ACC112 (cell line): ENCODE data around the gene PRELP.

Source experiments
- H2AFZ ChIP-seq: fragments of 200-600 bp; sonication (generic); one replicate; pipeline ENCODE4 v1.6.0; 2017; ENCODE audit warnings: antibody characterized with exemption, low read length; ENCODE audit not compliant: unreplicated experiment
- H3K27ac ChIP-seq: fragments of 200-600 bp; sonication (generic); 2 replicates; pipeline ENCODE4 v1.5.1; 2014; ENCODE audit warnings: low read depth, mild to moderate bottlenecking, antibody characterized with exemption, low read length, moderate library complexity
- H3K27me3 ChIP-seq: fragments of 200-600 bp; sonication (generic); 2 replicates; pipeline ENCODE4 v1.6.1; 2014; ENCODE audit warnings: mild to moderate bottlenecking, antibody characterized with exemption, low read length, moderate library complexity, mixed read lengths; ENCODE audit not compliant: insufficient read depth
- H3K36me3 ChIP-seq: fragments of 200-600 bp; sonication (generic); 2 replicates; pipeline ENCODE4 v1.6.1; 2016; ENCODE audit warnings: mild to moderate bottlenecking, antibody characterized with exemption, low read length, moderate library complexity, mixed read lengths; ENCODE audit not compliant: insufficient read depth
- H3K4me1 ChIP-seq: fragments of 200-600 bp; sonication (generic); one replicate; pipeline ENCODE4 v1.6.1; 2016; ENCODE audit warnings: low read length, mixed read lengths; ENCODE audit not compliant: insufficient read depth, unreplicated experiment, control insufficient read depth
- H3K4me3 ChIP-seq: fragments of 200-600 bp; sonication (generic); 2 replicates; pipeline ENCODE4 v1.5.1; 2014; ENCODE audit warnings: mild to moderate bottlenecking, low read depth, low read length
- H3K79me2 ChIP-seq: fragments of 200-600 bp; sonication (generic); one replicate; pipeline ENCODE4 v1.6.0; 2016; ENCODE audit warnings: low read length; ENCODE audit not compliant: control insufficient read depth, unreplicated experiment, insufficient read depth

The PRELP gene

DNA sequence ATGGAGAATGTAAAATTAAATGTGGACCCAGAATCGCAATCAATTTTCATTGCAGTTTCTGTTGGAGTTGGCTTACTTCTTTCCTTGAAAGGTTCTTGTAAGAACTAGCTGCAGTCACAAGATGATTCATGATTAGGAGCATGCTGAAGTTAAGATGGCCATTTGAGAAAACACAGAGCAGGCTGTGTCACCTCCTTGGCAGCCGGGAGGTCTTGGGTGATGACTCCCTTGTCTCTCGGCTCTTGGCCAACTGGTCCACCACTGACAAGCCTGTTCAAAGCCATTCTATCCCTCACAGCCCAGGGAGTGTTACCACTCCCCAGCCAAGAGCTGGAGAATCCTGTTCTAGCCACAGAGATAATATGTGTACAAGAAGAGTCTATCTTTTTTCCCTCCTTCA lies 58.9 kb downstream of the PRELP start:
- H3K79me2 ChIP-seq: no peaks in the 10 kb centered on the region
- H3K4me1 ChIP-seq: peaks cover 51% of the 10 kb centered on the region
- H3K4me3 ChIP-seq: peak overlapping the region; percentile 26
- no peaks in the 10 kb centered on the region for H3K27me3 ChIP-seq
- peak overlapping the region; percentile 54 for H2AFZ ChIP-seq
- no peaks in the 10 kb centered on the region for H3K36me3 ChIP-seq
- H3K27ac ChIP-seq: peak overlapping the region; percentile 87

DNA sequence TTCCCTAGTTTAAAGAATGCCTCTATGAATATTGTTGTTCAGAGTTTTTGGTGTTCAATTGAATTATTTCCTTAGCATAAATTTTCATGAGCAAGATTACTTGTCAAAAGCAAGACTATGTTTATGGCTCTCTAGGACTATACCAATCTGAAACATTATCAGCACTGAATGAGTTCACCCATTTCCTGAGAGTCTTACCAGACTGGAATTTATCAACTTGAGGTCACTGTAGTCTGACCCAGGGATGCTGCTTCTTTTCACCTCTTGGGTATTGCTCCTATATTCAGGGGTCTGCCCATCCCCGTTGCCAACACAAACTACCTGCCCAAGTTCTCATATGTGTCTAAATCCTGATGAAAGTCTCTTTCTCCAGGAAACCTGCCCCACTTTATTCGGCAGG lies 61.0 kb downstream of the PRELP start:
- H3K79me2 ChIP-seq: no peaks in the 10 kb centered on the region
- no peak overlapping the region for H2AFZ ChIP-seq
- H3K36me3 ChIP-seq: no peaks in the 10 kb centered on the region
- peak overlapping the region; percentile 87 for H3K27ac ChIP-seq
- peak overlapping the region; percentile 29; the same call in 1 of the 2 replicates for H3K4me3 ChIP-seq
- H3K27me3 ChIP-seq: no peaks in the 10 kb centered on the region
- peaks cover 51% of the 10 kb centered on the region for H3K4me1 ChIP-seq

DNA sequence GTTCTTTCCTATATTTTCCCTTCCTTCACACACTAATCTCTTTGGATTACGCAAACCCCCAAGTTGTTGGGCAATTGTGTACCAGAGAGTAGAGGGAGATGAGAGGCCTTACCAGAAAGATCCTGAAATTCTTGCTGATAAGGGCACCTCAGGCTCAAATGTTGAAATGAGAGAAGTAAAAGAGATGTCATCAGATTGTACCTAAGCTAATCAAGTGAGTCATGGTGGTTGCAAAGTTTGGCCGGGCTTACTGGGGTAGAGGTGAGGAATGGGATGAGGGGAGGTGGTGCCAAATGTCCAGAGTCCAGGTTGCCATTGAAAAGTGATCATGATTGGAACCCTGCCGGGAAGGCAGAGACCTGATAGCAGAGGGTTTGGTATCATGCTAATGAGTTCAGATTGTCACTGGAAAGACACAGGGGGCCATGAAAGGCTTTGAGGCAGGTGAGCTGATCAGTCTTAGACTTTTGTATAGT lies 61.4 kb downstream of the PRELP start:
- no peaks in the 10 kb centered on the region for H3K36me3 ChIP-seq
- H3K27ac ChIP-seq: peak overlapping the region; percentile 87
- H2AFZ ChIP-seq: no peak overlapping the region
- H3K79me2 ChIP-seq: no peaks in the 10 kb centered on the region
- H3K4me3 ChIP-seq: 0 out of 2 replicates have a peak overlapping the region, but pooled peaks have one; percentile 3
- peaks cover 51% of the 10 kb centered on the region for H3K4me1 ChIP-seq
- no peaks in the 10 kb centered on the region for H3K27me3 ChIP-seq

DNA sequence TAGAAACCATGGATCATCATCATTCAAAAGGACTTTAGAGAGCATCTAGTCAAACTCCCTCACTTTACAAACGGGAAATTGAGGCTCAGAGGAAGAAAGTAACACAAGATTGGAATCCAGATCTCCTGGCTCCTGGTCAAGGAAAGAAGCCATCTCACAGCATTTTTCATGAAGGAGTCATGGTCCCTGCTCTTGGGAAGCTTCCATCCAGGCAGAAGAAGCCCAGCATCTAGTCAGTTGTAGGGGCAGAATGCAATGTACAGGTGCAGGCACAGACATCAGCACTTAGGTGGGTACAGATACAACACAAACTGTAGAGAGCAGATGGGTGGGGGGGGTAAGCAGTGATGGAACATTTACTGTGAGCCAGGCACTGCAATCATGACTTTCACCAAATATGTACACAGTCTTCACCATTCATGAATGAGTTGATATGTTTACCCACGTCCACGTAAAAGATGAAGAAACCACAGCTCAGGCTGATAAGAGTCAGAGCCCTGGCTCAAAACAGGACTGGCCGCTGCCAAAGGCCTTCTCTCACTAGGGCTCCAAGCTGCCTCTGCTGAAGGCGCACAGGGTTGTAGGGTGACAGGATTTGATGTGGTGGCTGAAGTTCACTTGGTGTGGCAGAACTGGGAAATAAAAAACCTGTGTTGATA lies 62.3 kb downstream of the PRELP start:
- H3K27ac ChIP-seq: peak overlapping the region; percentile 87
- no peaks in the 10 kb centered on the region for H3K79me2 ChIP-seq
- no peaks in the 10 kb centered on the region for H3K36me3 ChIP-seq
- no peak overlapping the region for H2AFZ ChIP-seq
- peaks cover 51% of the 10 kb centered on the region for H3K4me1 ChIP-seq
- H3K4me3 ChIP-seq: no peak overlapping the region
- H3K27me3 ChIP-seq: no peaks in the 10 kb centered on the region

DNA sequence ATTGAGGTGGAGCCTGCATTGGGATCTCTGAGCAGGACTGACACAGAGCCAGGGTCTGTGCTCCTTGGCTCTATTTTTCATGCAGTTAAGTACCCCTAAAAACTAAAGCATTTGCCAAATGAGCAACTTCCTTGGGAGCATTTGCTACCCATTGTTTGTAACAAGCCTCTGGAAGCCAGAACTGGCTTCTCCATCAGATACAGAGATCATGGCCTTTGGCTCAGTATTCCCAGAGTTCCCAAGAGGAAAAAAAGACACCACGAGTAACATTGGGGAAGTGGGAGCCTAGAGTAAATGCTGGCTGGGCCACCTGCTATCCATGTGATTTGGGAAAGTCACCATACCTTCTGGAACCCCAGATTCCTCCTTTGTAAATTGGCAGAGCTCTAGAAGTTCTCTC lies 63.1 kb downstream of the PRELP start:
- H3K36me3 ChIP-seq: no peaks in the 10 kb centered on the region
- H3K27ac ChIP-seq: no peak overlapping the region
- H3K79me2 ChIP-seq: no peaks in the 10 kb centered on the region
- no peaks in the 10 kb centered on the region for H3K27me3 ChIP-seq
- H2AFZ ChIP-seq: no peak overlapping the region
- no peak overlapping the region for H3K4me3 ChIP-seq
- peaks cover 47% of the 10 kb centered on the region for H3K4me1 ChIP-seq

DNA sequence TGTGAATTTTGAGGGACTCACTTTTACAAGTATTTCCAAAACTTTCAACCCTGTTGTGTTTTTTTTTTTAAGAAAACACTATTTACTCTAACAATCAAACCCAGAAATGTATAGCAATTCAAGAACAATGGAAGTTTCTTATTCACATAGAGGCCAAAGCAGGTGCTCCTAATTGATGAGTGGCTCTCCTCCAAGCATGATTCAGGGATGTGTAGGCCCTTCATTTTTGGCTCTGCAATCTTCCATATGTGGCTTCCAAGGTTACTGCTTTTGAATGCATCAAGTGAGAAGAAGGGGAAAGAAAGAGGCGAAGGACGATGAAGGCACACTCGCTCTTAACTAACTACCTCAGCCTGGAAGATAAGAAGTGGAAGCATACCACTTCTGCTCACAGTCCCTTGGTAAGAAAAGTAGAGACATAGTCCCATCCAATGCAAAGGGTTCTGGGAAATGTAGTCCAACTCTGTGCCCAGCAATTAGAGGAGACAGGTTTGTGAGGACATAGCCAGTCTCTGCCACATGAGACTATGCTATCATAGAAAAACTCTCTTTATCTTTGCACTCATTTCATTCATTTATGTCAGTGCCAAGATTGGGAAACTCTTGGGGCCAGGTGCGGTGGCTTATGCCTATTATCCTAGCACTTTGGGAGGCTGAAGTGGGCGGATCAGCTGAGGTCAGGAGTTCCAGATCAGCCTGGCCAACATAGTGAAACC lies 64.4 kb downstream of the PRELP start:
- Histone ChIP-seq H3K4me1 (peaks cover 35% of the 10 kb centered on the region), H3K27me3 (no peaks in the 10 kb centered on the region), H3K27ac (no peak overlapping the region), H3K36me3 (no peaks in the 10 kb centered on the region), H3K79me2 (no peaks in the 10 kb centered on the region), H3K4me3 (no peak overlapping the region), H2AFZ (no peak overlapping the region)
